Measurements from ENCODE around the gene ABRACL.

The ABRACL gene

DNA sequence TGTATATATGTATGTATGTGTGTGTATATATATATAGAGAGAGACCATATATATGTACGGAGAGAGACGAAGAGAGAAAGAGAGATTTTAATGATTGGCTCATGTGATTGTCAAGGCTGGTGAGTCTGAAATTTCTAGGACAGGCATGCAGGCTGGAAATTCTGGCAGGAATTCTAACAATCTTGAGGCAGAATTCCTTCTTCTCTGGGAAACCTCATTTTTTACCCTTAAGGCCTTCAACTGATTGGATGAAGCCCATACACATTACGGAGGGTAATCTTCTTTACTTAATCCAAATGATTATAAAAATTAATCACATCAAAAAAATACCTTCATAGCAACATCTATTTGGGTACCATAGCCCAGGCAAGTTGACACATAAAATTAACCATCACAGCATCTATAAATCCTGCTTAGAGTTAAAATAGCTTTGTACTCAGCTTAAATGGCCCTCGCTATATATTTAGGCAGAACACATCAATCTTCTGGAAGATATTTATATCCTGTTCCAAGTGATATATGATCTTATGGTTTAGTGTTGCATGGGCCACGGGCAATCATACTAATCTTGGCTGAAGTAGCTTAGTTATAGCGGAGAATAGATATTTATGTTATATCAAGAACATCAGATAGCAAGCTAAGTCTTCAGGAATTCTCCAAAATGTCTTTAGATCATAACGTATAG, 36.6 kb downstream of the ABRACL start:
- TF ChIP-seq ZNF70 (CRISPR knock-in tag; IDR thresholded peaks at IDR 0.05) (no peak), CSRNP3 (CRISPR knock-in tag; IDR thresholded peaks at IDR 0.05) (no peak), OSR1 (CRISPR knock-in tag; IDR thresholded peaks at IDR 0.05) (no peak), POU6F1 (CRISPR knock-in tag; IDR thresholded peaks at IDR 0.05; ENCODE audit: borderline replicate concordance, low read depth) (no peak), TSHZ2 (CRISPR knock-in tag; IDR thresholded peaks at IDR 0.05) (no peak)
- no peak for ATAC-seq

DNA sequence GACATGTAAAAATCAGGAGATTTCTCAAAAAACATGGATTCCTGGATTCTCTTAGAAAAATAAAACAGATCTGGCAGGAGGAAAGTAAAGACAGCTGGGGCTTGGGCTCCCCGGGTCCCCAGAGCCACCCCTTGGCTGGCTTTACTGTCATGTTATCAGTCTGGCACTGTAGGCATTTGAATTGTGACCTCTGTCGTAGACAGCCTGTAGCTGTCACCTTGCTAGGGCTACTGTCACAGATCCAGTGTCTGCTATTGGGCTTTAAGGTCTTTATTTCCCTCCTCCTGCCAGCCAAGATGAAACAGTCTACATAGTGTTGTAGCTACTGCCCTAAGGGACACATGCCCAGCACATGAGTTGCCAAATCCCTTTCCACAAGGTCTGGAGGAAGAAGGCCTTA, 37.5 kb downstream of the ABRACL start:
- ATAC-seq: no peak
- no peak for TF ChIP-seq PATZ1 (CRISPR knock-in tag; IDR thresholded peaks at IDR 0.05; ENCODE audit: borderline replicate concordance)
- TF ChIP-seq PPARA (CRISPR knock-in tag; IDR thresholded peaks at IDR 0.05; ENCODE audit: borderline replicate concordance): no peak
- TF ChIP-seq ZNF8 (CRISPR knock-in tag; IDR thresholded peaks at IDR 0.05): no peak
- TF ChIP-seq CSDC2 (CRISPR knock-in tag; IDR thresholded peaks at IDR 0.05): no peak
- no peak for TF ChIP-seq ESRRG (CRISPR knock-in tag; IDR thresholded peaks at IDR 0.05)
- TF ChIP-seq TOX (CRISPR knock-in tag; IDR thresholded peaks at IDR 0.05; ENCODE audit: borderline replicate concordance): no peak
- TF ChIP-seq ISL1 (CRISPR knock-in tag; IDR thresholded peaks at IDR 0.05): no peak
- TF ChIP-seq TCF4 (CRISPR knock-in tag; IDR thresholded peaks at IDR 0.05; ENCODE audit: borderline replicate concordance): no peak
- TF ChIP-seq POU6F1 (CRISPR knock-in tag; IDR thresholded peaks at IDR 0.05; ENCODE audit: borderline replicate concordance, low read depth): no peak
- TF ChIP-seq TSHZ2 (CRISPR knock-in tag; IDR thresholded peaks at IDR 0.05): no peak
- no peak for TF ChIP-seq ZNF565 (CRISPR knock-in tag; conservative IDR thresholded peaks at IDR 0.05; ENCODE audit: low read depth)
- no peak for TF ChIP-seq GLIS3 (CRISPR knock-in tag; IDR thresholded peaks at IDR 0.05)
- no peak for TF ChIP-seq CREB5 (CRISPR knock-in tag; IDR thresholded peaks at IDR 0.05; ENCODE audit: low read depth)
- no peak for TF ChIP-seq RARB (CRISPR knock-in tag; IDR thresholded peaks at IDR 0.05)
- TF ChIP-seq ZNF70 (CRISPR knock-in tag; IDR thresholded peaks at IDR 0.05): no peak
- TF ChIP-seq CSRNP3 (CRISPR knock-in tag; IDR thresholded peaks at IDR 0.05): no peak
